T-helper 2 cell treated with Interferon-gamma antibody and Interleukin-4, amounts not matched to agents 5 μg/mL and 100 μg/mL, for 36 hours (primary cell): Measurements from ENCODE around the gene FGFRL1.

Source experiments
- DNase-seq: peaks from one replicate; pipeline ENCODE4 v3.0.0; 2021; ENCODE audit warnings: low spot score
- H3K27ac Mint-ChIP-seq: one replicate; pipeline ENCODE4 v1.8.0; 2021; ENCODE audit warnings: mild to moderate bottlenecking, mixed read lengths
- H3K27me3 Mint-ChIP-seq: one replicate; pipeline ENCODE4 v1.8.0; 2021; ENCODE audit warnings: low read depth, mixed read lengths
- H3K36me3 Mint-ChIP-seq: one replicate; pipeline ENCODE4 v1.8.0; 2021; ENCODE audit warnings: low read depth, mixed read lengths
- H3K4me1 Mint-ChIP-seq: one replicate; pipeline ENCODE4 v1.8.0; 2021; ENCODE audit warnings: low read depth, mixed read lengths
- H3K4me3 Mint-ChIP-seq: one replicate; pipeline ENCODE4 v1.8.0; 2022; ENCODE audit warnings: mild to moderate bottlenecking, moderate library complexity, mixed read lengths
- H3K9me3 Mint-ChIP-seq: one replicate; pipeline ENCODE4 v1.8.0; 2021; ENCODE audit warnings: mixed read lengths

The FGFRL1 gene

GRCh38 chr4:1003271-1004070 is 8.0 kb upstream of the FGFRL1 start:
- Mint-ChIP-seq H3K27me3 (peaks cover 50% of the 10 kb centered on the region), H3K36me3 (no peaks in the 10 kb centered on the region), H3K9me3 (no peaks in the 10 kb centered on the region), H3K27ac (no peak overlapping the region), H3K4me3 (no peak overlapping the region), H3K4me1 (peaks cover 3% of the 10 kb centered on the region)
- no peak for DNase-seq

DNA sequence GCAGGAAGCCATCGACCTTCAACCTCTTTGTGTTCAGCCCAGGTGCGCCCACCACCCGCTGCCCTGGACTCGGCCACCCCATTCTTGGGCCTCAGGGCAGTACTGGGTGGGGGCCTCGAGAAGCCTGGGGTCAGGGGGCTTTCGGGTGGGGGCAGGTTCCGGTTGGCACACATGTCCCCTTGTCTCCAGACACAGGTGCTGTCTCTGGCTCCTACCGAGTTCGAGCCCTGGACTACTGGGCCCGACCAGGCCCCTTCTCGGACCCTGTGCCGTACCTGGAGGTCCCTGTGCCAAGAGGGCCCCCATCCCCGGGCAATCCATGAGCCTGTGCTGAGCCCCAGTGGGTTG is 7.4 kb upstream of the FGFRL1 start:
- Mint-ChIP-seq H3K27me3 (peaks cover 51% of the 10 kb centered on the region), H3K36me3 (no peaks in the 10 kb centered on the region), H3K4me1 (peaks cover 6% of the 10 kb centered on the region), H3K4me3 (no peak overlapping the region), H3K9me3 (no peaks in the 10 kb centered on the region), H3K27ac (no peak overlapping the region)
- DNase-seq = no peak

GRCh38 chr4:1004557-1005485 is 6.6 kb upstream of the FGFRL1 start:
- Mint-ChIP-seq H3K9me3 (no peaks in the 10 kb centered on the region), H3K36me3 (no peaks in the 10 kb centered on the region), H3K4me3 (no peak overlapping the region), H3K27me3 (peaks cover 49% of the 10 kb centered on the region), H3K27ac (no peak overlapping the region), H3K4me1 (peaks cover 7% of the 10 kb centered on the region)
- no peak for DNase-seq

DNA sequence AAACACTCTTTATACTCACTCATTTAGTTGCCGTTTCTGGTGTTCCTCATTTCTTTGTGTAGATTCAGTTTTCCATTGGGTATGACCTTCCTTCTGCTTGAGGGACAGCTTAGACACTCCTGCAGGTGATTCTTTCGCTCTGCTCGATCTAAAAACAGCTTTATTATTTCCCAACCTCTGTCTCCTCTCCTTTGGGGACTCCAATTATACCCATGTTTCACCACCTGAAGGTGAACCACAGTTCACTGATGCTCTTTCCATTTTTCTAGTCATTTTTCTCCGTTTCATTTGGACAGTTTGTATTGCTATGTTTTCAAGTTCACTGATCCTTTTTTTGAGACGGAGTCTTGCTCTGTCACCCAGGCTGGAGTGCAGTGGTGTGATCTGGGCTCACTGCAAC is 4.6 kb upstream of the FGFRL1 start:
- no peaks in the 10 kb centered on the region for H3K36me3 Mint-ChIP-seq
- H3K27ac Mint-ChIP-seq = no peak overlapping the region
- peaks cover 41% of the 10 kb centered on the region for H3K27me3 Mint-ChIP-seq
- H3K4me3 Mint-ChIP-seq = no peak overlapping the region
- H3K4me1 Mint-ChIP-seq = peaks cover 12% of the 10 kb centered on the region
- no peak for DNase-seq
- no peaks in the 10 kb centered on the region for H3K9me3 Mint-ChIP-seq

- H3K36me3 Mint-ChIP-seq = no peaks in the 10 kb centered on the region
- no peak for DNase-seq
- H3K9me3 Mint-ChIP-seq = no peaks in the 10 kb centered on the region
- no peak overlapping the region for H3K27ac Mint-ChIP-seq
- peaks cover 12% of the 10 kb centered on the region for H3K4me1 Mint-ChIP-seq
- peak overlapping the region; percentile 74 for H3K4me3 Mint-ChIP-seq
- H3K27me3 Mint-ChIP-seq = peaks cover 35% of the 10 kb centered on the region
Measured at GRCh38 chr4:1008840-1009541, 2.4 kb upstream of the FGFRL1 start.

GRCh38 chr4:1009542-1010394 is 1.7 kb upstream of the FGFRL1 start:
- H3K36me3 Mint-ChIP-seq = no peaks in the 10 kb centered on the region
- no peaks in the 10 kb centered on the region for H3K9me3 Mint-ChIP-seq
- peak overlapping the region; percentile 81 for H3K4me3 Mint-ChIP-seq
- peak overlapping the region; percentile 10 for H3K27ac Mint-ChIP-seq
- peaks cover 12% of the 10 kb centered on the region for H3K4me1 Mint-ChIP-seq
- H3K27me3 Mint-ChIP-seq = peaks cover 30% of the 10 kb centered on the region
- DNase-seq = peak; percentile 63

DNA sequence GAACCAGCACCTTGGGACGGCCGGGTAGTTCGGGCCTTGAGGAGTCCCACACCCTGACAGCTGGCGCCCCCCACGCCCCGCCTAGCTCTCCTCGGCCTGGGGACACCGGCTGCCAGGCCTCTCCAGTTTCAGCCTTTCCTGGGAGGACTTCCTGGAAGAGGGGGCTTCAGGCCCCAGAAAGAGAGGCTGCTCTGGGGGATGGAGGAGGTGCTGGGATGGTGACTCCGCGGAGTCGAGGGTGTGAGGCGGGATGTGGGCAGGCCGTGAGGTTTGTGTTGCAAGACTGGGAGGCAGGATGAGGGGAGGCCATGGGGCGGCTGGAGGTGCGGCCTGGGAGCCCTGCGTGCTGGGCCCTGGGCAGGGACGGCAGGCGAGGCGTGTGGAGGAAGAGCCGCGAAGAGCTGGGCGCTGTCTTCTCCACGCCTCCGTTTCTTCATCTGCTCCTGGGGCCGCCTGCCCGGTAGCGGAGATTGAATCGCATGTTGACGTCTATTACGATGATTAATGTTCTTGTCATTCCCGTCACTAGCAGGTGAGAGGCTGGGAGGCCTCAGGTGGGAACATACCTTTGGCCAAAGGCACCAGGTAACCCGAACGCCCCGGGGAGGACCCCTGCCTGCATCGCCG is 918 bp upstream of the FGFRL1 start:
- H3K4me3 Mint-ChIP-seq = peak overlapping the region; percentile 81
- DNase-seq = peak; percentile 80
- peaks cover 12% of the 10 kb centered on the region for H3K4me1 Mint-ChIP-seq
- no peaks in the 10 kb centered on the region for H3K36me3 Mint-ChIP-seq
- no peaks in the 10 kb centered on the region for H3K9me3 Mint-ChIP-seq
- H3K27me3 Mint-ChIP-seq = peaks cover 29% of the 10 kb centered on the region
- peak overlapping the region; percentile 90 for H3K27ac Mint-ChIP-seq

DNA sequence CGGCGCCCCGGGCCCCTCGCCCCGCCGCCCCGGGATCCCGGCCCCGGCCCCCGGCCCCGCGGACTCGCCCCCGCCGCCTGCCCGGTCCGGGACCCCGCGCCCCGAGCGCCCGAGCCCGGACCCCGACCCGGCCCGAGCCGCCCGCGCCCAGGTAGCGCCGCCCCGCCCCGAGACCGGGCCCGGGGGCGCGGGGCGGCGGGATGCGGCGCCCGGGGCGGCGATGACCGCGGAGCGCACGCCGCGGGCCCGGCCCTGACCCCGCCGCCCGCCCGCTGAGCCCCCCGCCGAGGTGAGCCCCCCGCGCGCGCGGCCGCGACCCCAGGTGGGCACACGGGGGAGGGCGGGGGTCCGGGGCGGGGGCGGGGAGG is 224 bp downstream of the FGFRL1 start:
- no peaks in the 10 kb centered on the region for H3K36me3 Mint-ChIP-seq
- peaks cover 22% of the 10 kb centered on the region for H3K27me3 Mint-ChIP-seq
- H3K9me3 Mint-ChIP-seq = no peaks in the 10 kb centered on the region
- H3K4me1 Mint-ChIP-seq = peaks cover 12% of the 10 kb centered on the region
- H3K27ac Mint-ChIP-seq = no peak overlapping the region
- H3K4me3 Mint-ChIP-seq = no peak overlapping the region
- DNase-seq = no peak

DNA sequence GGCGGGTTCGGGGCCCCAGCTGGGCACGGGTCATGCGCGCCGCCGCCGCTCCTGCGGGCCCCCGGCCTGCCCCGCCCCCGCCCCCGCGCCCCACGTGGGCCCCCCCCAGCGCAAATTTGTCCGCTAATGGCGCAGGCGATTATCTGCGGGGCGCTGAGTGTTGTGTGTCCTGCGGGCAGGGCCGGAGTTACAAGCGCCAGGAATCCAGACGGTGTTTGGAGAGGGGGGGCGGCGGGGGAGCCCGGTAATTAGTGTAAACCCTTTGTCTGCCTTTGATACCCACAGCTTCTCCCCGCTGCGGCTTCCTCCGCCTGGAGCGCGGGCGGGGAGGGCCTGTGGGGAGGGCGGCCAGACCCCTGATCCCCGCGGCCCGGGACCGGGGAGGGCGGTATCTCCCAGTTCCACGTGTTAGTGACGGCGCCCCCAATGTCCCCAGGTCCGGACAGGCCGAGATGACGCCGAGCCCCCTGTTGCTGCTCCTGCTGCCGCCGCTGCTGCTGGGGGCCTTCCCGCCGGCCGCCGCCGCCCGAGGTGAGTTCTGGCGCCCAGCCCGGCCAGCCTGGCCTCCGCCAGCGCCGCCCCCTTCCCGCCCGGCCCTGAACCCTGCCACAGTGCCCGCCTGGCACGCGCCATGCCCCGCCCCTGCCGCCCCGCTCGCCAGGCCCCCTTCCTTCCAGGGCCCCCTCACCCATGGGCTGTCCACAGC is 761 bp downstream of the FGFRL1 start:
- Mint-ChIP-seq H3K9me3 (no peaks in the 10 kb centered on the region), H3K27me3 (peaks cover 17% of the 10 kb centered on the region), H3K4me1 (peaks cover 12% of the 10 kb centered on the region), H3K36me3 (no peaks in the 10 kb centered on the region), H3K27ac (no peak overlapping the region), H3K4me3 (peak overlapping the region; percentile 50)
- no peak for DNase-seq

- no peak overlapping the region for H3K27ac Mint-ChIP-seq
- H3K9me3 Mint-ChIP-seq = no peaks in the 10 kb centered on the region
- peaks cover 9% of the 10 kb centered on the region for H3K4me1 Mint-ChIP-seq
- no peak for DNase-seq
- peaks cover 7% of the 10 kb centered on the region for H3K27me3 Mint-ChIP-seq
- H3K4me3 Mint-ChIP-seq = peak overlapping the region; percentile 57
- no peaks in the 10 kb centered on the region for H3K36me3 Mint-ChIP-seq
Measured at GRCh38 chr4:1013225-1014073, 2.0 kb downstream of the FGFRL1 start.

DNA sequence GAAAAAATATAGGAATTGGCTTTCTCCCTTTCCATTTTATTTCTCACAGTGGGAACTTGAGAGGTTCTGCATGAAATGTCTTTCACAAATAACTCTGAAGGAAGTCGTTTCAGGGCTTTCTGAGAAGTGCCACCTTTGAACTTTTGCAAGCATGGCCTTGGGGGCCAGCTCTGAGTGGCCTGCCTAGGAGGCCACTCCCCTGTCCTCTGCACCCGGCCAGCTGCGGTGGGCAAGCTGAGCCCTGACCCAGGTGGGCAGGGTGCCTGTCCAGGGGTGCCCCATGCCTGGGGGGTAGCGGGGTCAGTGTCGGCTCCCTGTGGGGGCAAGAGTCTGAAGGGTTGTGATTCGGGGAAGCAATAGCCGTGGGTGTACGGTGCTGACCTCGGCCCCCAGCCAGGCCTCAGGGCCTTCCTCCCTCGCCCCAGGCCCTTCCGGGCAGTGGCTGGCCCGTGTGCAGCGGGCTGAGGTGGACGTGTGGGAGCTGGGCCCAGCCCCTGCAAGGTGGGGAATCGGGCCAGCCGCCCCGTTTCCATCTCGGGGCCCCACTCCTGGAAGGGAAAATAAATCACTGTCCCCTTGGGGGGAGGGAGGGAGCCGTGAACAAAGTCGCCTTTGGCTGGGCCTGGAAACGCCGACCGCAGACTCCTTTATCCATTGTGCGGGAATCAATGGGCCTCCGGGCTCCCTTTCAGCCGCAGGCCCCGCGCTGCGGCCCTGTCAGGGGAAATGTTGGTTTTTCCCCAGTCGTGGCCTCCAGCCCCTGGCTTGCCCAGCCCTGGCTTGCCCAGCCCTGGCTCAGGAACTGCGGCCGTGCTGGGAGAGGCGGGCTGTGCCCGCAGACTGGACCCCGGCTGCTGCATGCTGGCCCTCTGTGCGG is 3.1 kb downstream of the FGFRL1 start:
- Mint-ChIP-seq H3K4me1 (peaks cover 5% of the 10 kb centered on the region), H3K4me3 (peak overlapping the region; percentile 57), H3K27ac (no peak overlapping the region), H3K9me3 (no peaks in the 10 kb centered on the region), H3K27me3 (no peaks in the 10 kb centered on the region), H3K36me3 (no peaks in the 10 kb centered on the region)
- no peak for DNase-seq
